ENCODE results near the gene LRRC36.

GRCh38 chr16:67278773-67279295, 47.8 kb upstream of the LRRC36 start:
- TF ChIP-seq, protein P1, sequence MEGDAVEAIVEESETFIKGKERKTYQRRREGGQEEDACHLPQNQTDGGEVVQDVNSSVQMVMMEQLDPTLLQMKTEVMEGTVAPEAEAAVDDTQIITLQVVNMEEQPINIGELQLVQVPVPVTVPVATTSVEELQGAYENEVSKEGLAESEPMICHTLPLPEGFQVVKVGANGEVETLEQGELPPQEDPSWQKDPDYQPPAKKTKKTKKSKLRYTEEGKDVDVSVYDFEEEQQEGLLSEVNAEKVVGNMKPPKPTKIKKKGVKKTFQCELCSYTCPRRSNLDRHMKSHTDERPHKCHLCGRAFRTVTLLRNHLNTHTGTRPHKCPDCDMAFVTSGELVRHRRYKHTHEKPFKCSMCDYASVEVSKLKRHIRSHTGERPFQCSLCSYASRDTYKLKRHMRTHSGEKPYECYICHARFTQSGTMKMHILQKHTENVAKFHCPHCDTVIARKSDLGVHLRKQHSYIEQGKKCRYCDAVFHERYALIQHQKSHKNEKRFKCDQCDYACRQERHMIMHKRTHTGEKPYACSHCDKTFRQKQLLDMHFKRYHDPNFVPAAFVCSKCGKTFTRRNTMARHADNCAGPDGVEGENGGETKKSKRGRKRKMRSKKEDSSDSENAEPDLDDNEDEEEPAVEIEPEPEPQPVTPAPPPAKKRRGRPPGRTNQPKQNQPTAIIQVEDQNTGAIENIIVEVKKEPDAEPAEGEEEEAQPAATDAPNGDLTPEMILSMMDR (IDR thresholded peaks at IDR 0.05; ENCODE audit: insufficient read depth, low read length, poor library complexity, severe bottlenecking) = peak; percentile 37
- TF ChIP-seq EZH2phosphoT487 (conservative IDR thresholded peaks at IDR 0.05; ENCODE audit: low read length) = no peak

All from SU-DHL-6 (cell line).